Stimulated activated effector memory CD8-positive, alpha-beta T cell treated with anti-CD3 and anti-CD28 coated beads, Interleukin-12 subunit alpha, Interleukin-12 subunit beta, amount 100 ng/mL, for 72 hours (primary cell): ENCODE measurements around the gene ZBTB32.

ENCODE experiments used
- ATAC-seq: fragments of 150-1000 bp; cut with Tn5 transposase; 2 replicates; pipeline ENCODE4 v1.10.0; 2021
- DNase-seq, 2 donors: peaks; one replicate each; pipeline ENCODE4 v3.0.0; 2021 to 2022; ENCODE audit warnings: low spot score in 2 of 2
- H3K27ac Mint-ChIP-seq: one replicate; pipeline ENCODE4 v1.8.0; 2022; ENCODE audit warnings: mild to moderate bottlenecking, mixed read lengths
- H3K36me3 Mint-ChIP-seq: one replicate; pipeline ENCODE4 v1.8.0; 2022; ENCODE audit warnings: mild to moderate bottlenecking, mixed read lengths
- H3K4me1 Mint-ChIP-seq: one replicate; pipeline ENCODE4 v1.8.0; 2022; ENCODE audit warnings: mixed read lengths
- H3K4me3 Mint-ChIP-seq: one replicate; pipeline ENCODE4 v1.8.0; 2022; ENCODE audit warnings: mild to moderate bottlenecking, mixed read lengths
- H3K9me3 Mint-ChIP-seq: one replicate; pipeline ENCODE4 v1.8.0; 2022; ENCODE audit warnings: mixed read lengths

The ZBTB32 gene

GRCh38 chr19:35734889-35735288 lies 30.5 kb downstream of the ZBTB32 start:
- ATAC-seq (no peak), DNase-seq (no peak)
- H3K9me3 Mint-ChIP-seq, result no peaks in the 10 kb centered on the region
- peak overlapping the region; percentile 81 for H3K27ac Mint-ChIP-seq
- no peak overlapping the region for H3K4me3 Mint-ChIP-seq
- H3K36me3 Mint-ChIP-seq, result peaks cover 100% of the 10 kb centered on the region
- peaks cover 57% of the 10 kb centered on the region for H3K4me1 Mint-ChIP-seq

GRCh38 chr19:35736913-35737886 lies 32.8 kb downstream of the ZBTB32 start:
- Mint-ChIP-seq H3K4me1 (peaks cover 54% of the 10 kb centered on the region), H3K36me3 (peaks cover 99% of the 10 kb centered on the region), H3K4me3 (no peak overlapping the region), H3K27ac (peak overlapping the region; percentile 81), H3K9me3 (no peaks in the 10 kb centered on the region)
- DNase-seq (no peak), ATAC-seq (no peak)

- Mint-ChIP-seq H3K36me3 (peaks cover 98% of the 10 kb centered on the region), H3K4me1 (peaks cover 63% of the 10 kb centered on the region), H3K4me3 (peak overlapping the region; percentile 94), H3K27ac (peak overlapping the region; percentile 81), H3K9me3 (no peaks in the 10 kb centered on the region)
- no peak for DNase-seq
- no peak for ATAC-seq
Observed at GRCh38 chr19:35738021-35738886, 33.9 kb downstream of the ZBTB32 start.

- H3K4me1 Mint-ChIP-seq, result peaks cover 66% of the 10 kb centered on the region
- H3K27ac Mint-ChIP-seq, result peak overlapping the region; percentile 67
- H3K4me3 Mint-ChIP-seq, result peak overlapping the region; percentile 94
- H3K9me3 Mint-ChIP-seq, result no peaks in the 10 kb centered on the region
- DNase-seq, result no peak
- H3K36me3 Mint-ChIP-seq, result peaks cover 92% of the 10 kb centered on the region
- no peak for ATAC-seq
Observed at GRCh38 chr19:35738887-35739229, 34.5 kb downstream of the ZBTB32 start.

GRCh38 chr19:35739275-35740107 lies 35.1 kb downstream of the ZBTB32 start:
- H3K36me3 Mint-ChIP-seq, result peaks cover 88% of the 10 kb centered on the region
- peak overlapping the region; percentile 67 for H3K27ac Mint-ChIP-seq
- peaks cover 66% of the 10 kb centered on the region for H3K4me1 Mint-ChIP-seq
- H3K4me3 Mint-ChIP-seq, result peak overlapping the region; percentile 94
- ATAC-seq (no peak), DNase-seq (no peak)
- no peaks in the 10 kb centered on the region for H3K9me3 Mint-ChIP-seq

GRCh38 chr19:35740108-35740422 lies 35.7 kb downstream of the ZBTB32 start:
- Mint-ChIP-seq H3K36me3 (peaks cover 88% of the 10 kb centered on the region), H3K4me3 (peak overlapping the region; percentile 94), H3K27ac (peak overlapping the region; percentile 94), H3K9me3 (no peaks in the 10 kb centered on the region), H3K4me1 (peaks cover 66% of the 10 kb centered on the region)
- ATAC-seq (peak; percentile 11), DNase-seq (no peak)

GRCh38 chr19:35740423-35741202 lies 36.3 kb downstream of the ZBTB32 start:
- no peaks in the 10 kb centered on the region for H3K9me3 Mint-ChIP-seq
- peaks cover 67% of the 10 kb centered on the region for H3K4me1 Mint-ChIP-seq
- H3K36me3 Mint-ChIP-seq, result peaks cover 88% of the 10 kb centered on the region
- ATAC-seq (peak; percentile 78), DNase-seq (peak; percentile 87 to 98)
- H3K4me3 Mint-ChIP-seq, result peak overlapping the region; percentile 94
- H3K27ac Mint-ChIP-seq, result peak overlapping the region; percentile 94

GRCh38 chr19:35741203-35741515 lies 36.8 kb downstream of the ZBTB32 start:
- ATAC-seq, result no peak
- no peaks in the 10 kb centered on the region for H3K9me3 Mint-ChIP-seq
- H3K36me3 Mint-ChIP-seq, result peaks cover 82% of the 10 kb centered on the region

GRCh38 chr19:35742121-35742724 lies 37.9 kb downstream of the ZBTB32 start, which contains the start of gene IGFLR1:
Gene IGFLR1, minus strand, starts transcription at chr19:35742452. Its CDS starts 1,272 bp downstream, at chr19:35741180.
- H3K4me1 Mint-ChIP-seq, result peaks cover 70% of the 10 kb centered on the region
- no peaks in the 10 kb centered on the region for H3K9me3 Mint-ChIP-seq
- H3K4me3 Mint-ChIP-seq, result peak within 1 kb of the TSS; percentile 94
- peak within 1 kb of the TSS; percentile 99 for H3K27ac Mint-ChIP-seq
- DNase-seq, result peak; percentile 67 to 83
- peaks cover 72% of the 10 kb centered on the region for H3K36me3 Mint-ChIP-seq
- ATAC-seq, result peak; percentile 3

More at GRCh38 chr19:35741203-35741515, 36.8 kb downstream of the ZBTB32 start:
- Mint-ChIP-seq H3K4me3 (peak overlapping the region; percentile 94), H3K27ac (peak overlapping the region; percentile 94), H3K4me1 (peaks cover 69% of the 10 kb centered on the region)
- DNase-seq, result no peak

GRCh38 chr19:35743640-35744429 lies 39.5 kb downstream of the ZBTB32 start:
- ATAC-seq (no peak), DNase-seq (no peak)
- Mint-ChIP-seq H3K9me3 (no peaks in the 10 kb centered on the region), H3K4me3 (peak overlapping the region; percentile 94), H3K4me1 (peaks cover 71% of the 10 kb centered on the region), H3K36me3 (peaks cover 65% of the 10 kb centered on the region), H3K27ac (peak overlapping the region; percentile 100)

- Mint-ChIP-seq H3K27ac (peak overlapping the region; percentile 100), H3K4me1 (peaks cover 71% of the 10 kb centered on the region)
Observed at GRCh38 chr19:35744430-35745327, 40.3 kb downstream of the ZBTB32 start.

GRCh38 chr19:35745328-35746086 lies 41.1 kb downstream of the ZBTB32 start, which contains the start of the genes PSENEN and U2AF1L4:
Gene PSENEN, plus strand, starts transcription at chr19:35745651. Its CDS starts 280 bp downstream, at chr19:35745931.
Gene U2AF1L4, minus strand, starts transcription at chr19:35745418. Its CDS starts 27 bp downstream, at chr19:35745391.
- Mint-ChIP-seq H3K4me1 (peaks cover 76% of the 10 kb centered on the region), H3K27ac (peak within 1 kb of the TSS; percentile 100), H3K9me3 (no peaks in the 10 kb centered on the region), H3K4me3 (peak within 1 kb of the TSS; percentile 94), H3K36me3 (peaks cover 49% of the 10 kb centered on the region)
- DNase-seq (peak; percentile 88 to 96), ATAC-seq (peak; percentile 73)

More at GRCh38 chr19:35744430-35745327, 40.3 kb downstream of the ZBTB32 start:
- Mint-ChIP-seq H3K4me3 (peak overlapping the region; percentile 94), H3K36me3 (peaks cover 57% of the 10 kb centered on the region), H3K9me3 (no peaks in the 10 kb centered on the region)
- peak; percentile 72 for ATAC-seq
- DNase-seq, result peak; percentile 78 to 96
